Astrocyte (in vitro differentiated cells and primary cell): ENCODE measurements around the gene UBAC1. TPM values are rescaled to one million over a fixed set of nuclear protein-coding genes. Genes with fewer than 3 reads are reported as not detected.
"Not testable (repeated sequence)": the region's sequence is repeated elsewhere in the genome, so short reads cannot be mapped to it uniquely, and the experiment has no call there.

Source experiments
- DNase-seq: peaks from one replicate; pipeline ENCODE4 v3.0.0-alpha.2; 2010; ENCODE audit warnings: low read depth
- FAIRE-seq: peaks from 2 replicates; lab custom pipeline; 2011; peaks lifted over from hg19 to GRCh38; lab: Jason Lieb, UNC
- H2AFZ ChIP-seq: 2 replicates; pipeline ENCODE4 v1.6.0; 2012; ENCODE audit warnings: low read depth, low read length, inconsistent platforms
- H3K27ac ChIP-seq: 2 replicates; pipeline ENCODE4 v1.5.1; 2011; ENCODE audit warnings: low read depth, low read length, inconsistent platforms
- H3K27me3 ChIP-seq: 2 replicates; pipeline ENCODE4 v1.6.0; 2011; ENCODE audit warnings: low read length, inconsistent platforms; ENCODE audit not compliant: insufficient read depth
- H3K36me3 ChIP-seq: 2 replicates; pipeline ENCODE4 v1.5.1; 2011; ENCODE audit warnings: low read length, inconsistent platforms; ENCODE audit not compliant: insufficient read depth
- H3K4me1 ChIP-seq: 2 replicates; pipeline ENCODE4 v1.5.1; 2011; ENCODE audit warnings: low read length, inconsistent platforms; ENCODE audit not compliant: insufficient read depth
- H3K4me2 ChIP-seq: 2 replicates; pipeline ENCODE4 v1.6.0; 2012; ENCODE audit warnings: low read length, inconsistent platforms
- H3K4me3 ChIP-seq: 2 replicates; pipeline ENCODE4 v1.5.1; 2011; ENCODE audit warnings: low read depth, mild to moderate bottlenecking, low read length, inconsistent platforms; ENCODE audit not compliant: insufficient read depth
- H3K79me2 ChIP-seq: 2 replicates; pipeline ENCODE4 v1.6.0; 2012; ENCODE audit warnings: mild to moderate bottlenecking, low read length, inconsistent platforms; ENCODE audit not compliant: insufficient read depth
- H3K9ac ChIP-seq: 2 replicates; pipeline ENCODE4 v1.6.0; 2012; ENCODE audit warnings: mild to moderate bottlenecking, low read length, inconsistent platforms
- H3K9me3 ChIP-seq: 2 replicates; pipeline ENCODE4 v1.5.1; 2012; ENCODE audit warnings: low read depth, mild to moderate bottlenecking, low read length, inconsistent platforms; ENCODE audit not compliant: insufficient read depth
- H4K20me1 ChIP-seq: 2 replicates; pipeline ENCODE4 v1.6.0; 2012; ENCODE audit warnings: low read length, inconsistent platforms; ENCODE audit not compliant: insufficient read depth
- H3K27ac Mint-ChIP-seq: one replicate; pipeline ENCODE4 v1.8.0; 2021; ENCODE audit warnings: mild to moderate bottlenecking, mixed read lengths; ENCODE audit not compliant: unreplicated experiment
- H3K27me3 Mint-ChIP-seq: one replicate; pipeline ENCODE4 v1.8.0; 2021; ENCODE audit warnings: low read depth, mixed read lengths; ENCODE audit not compliant: unreplicated experiment
- H3K36me3 Mint-ChIP-seq: one replicate; pipeline ENCODE4 v1.8.0; 2021; ENCODE audit warnings: low read depth, mixed read lengths; ENCODE audit not compliant: unreplicated experiment
- H3K4me1 Mint-ChIP-seq: one replicate; pipeline ENCODE4 v1.8.0; 2021; ENCODE audit warnings: low read depth, mixed read lengths; ENCODE audit not compliant: unreplicated experiment
- H3K4me3 Mint-ChIP-seq: one replicate; pipeline ENCODE4 v1.8.0; 2021; ENCODE audit warnings: mild to moderate bottlenecking, moderate library complexity, mixed read lengths; ENCODE audit not compliant: unreplicated experiment
- H3K9me3 Mint-ChIP-seq: one replicate; pipeline ENCODE4 v1.8.0; 2021; ENCODE audit warnings: mild to moderate bottlenecking, mixed read lengths; ENCODE audit not compliant: unreplicated experiment
- EZH2 ChIP-seq: IDR thresholded peaks from 2 replicates; pipeline ENCODE4 v1.6.1; 2012; ENCODE audit warnings: mild to moderate bottlenecking, low read length, inconsistent platforms; ENCODE audit not compliant: insufficient read depth
- total RNA-seq: library from RNA; stranded (reverse); gene quantifications from 2 replicates; pipeline ENCODE4 v1.2.1, GENCODE V29; 2021
- TF ChIP-seq, protein P1 (sequence below): IDR thresholded peaks from 2 replicates; pipeline ENCODE4 v1.5.1; 2011; ENCODE audit warnings: low read depth, mild to moderate bottlenecking, inconsistent platforms, low read length, moderate library complexity; ENCODE audit not compliant: insufficient read depth

The UBAC1 gene
- total RNA-seq, 1 donor from 2014 or later = 31.8 TPM

DNA sequence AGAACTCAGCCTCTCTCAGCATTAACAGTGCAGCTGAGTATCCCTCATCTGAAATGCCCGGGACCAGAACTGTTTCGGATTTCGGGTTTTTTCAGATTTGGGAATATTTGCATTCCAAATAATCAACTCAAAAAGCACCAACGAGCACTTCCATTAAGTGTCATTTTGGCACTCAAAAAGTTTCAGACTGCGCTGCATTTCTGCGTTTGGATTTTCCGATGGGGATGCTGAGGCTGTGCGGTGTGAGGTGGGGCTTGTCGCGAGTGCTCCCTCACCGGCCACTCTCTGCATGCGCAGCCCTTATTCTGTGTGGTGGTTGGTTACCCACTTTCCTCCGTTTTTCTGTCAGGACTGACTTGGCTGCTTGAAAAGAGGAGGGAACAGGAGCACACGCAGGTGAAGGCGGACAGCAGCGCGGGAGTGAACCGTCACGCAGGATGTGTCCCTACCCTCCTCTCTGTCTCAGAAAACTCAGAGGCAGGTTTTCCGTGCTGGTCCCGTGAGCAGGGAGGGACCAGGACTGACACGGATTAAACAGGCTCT lies 8.4 kb downstream of the UBAC1 start:
- H3K4me1 Mint-ChIP-seq = peaks cover 19% of the 10 kb centered on the region

DNA sequence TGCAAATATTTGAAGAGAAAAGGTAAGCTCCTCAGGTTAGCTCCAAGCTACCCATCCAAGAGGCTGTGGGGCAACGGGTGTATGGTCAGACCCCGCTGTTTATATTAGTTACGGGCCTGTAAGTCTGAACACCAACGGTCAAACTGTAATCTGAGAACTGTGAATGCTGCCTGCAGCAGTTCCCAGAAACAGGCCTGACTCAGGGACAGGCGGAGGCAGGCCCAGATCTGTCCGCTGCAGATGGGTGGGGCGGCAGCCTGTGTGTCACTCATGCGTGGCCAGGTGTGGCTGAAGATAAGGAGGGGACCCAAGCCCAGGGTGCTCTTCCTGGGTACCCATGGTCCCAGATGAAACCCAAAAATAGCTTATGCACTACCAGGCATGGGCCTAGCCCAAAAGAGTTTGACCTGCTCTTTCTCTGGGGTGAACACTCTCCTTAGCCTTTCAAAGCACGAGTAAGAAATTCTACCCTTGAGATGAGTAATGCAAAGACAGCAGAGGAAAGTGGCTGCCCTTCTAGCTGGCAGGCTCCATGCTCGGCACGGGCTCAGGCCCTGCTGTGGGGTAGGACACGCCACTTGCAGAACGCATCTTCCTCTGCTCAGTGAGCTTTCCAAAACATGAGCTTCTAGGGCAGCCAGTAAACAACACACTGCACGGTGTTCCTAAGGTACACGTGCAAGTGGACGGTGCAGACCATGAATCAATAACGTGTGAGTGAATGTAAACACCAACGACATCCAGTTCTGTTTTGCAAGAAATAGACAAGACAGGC lies 9.1 kb downstream of the UBAC1 start:
- peaks cover 5% of the 10 kb centered on the region for H3K4me1 ChIP-seq
- H3K4me3 ChIP-seq = no peak overlapping the region
- H2AFZ ChIP-seq = peak overlapping the region; percentile 58
- Mint-ChIP-seq H3K4me3 (peak overlapping the region; percentile 3), H3K4me1 (peaks cover 20% of the 10 kb centered on the region), H3K27me3 (no peaks in the 10 kb centered on the region), H3K36me3 (peaks cover 13% of the 10 kb centered on the region), H3K9me3 (no peaks in the 10 kb centered on the region), H3K27ac (peak overlapping the region; percentile 0)
- peaks cover 18% of the 10 kb centered on the region for H4K20me1 ChIP-seq
- no peaks in the 10 kb centered on the region for H3K9me3 ChIP-seq
- H3K27ac ChIP-seq = no peak overlapping the region
- no peak for TF ChIP-seq EZH2
- TF ChIP-seq, protein P1, sequence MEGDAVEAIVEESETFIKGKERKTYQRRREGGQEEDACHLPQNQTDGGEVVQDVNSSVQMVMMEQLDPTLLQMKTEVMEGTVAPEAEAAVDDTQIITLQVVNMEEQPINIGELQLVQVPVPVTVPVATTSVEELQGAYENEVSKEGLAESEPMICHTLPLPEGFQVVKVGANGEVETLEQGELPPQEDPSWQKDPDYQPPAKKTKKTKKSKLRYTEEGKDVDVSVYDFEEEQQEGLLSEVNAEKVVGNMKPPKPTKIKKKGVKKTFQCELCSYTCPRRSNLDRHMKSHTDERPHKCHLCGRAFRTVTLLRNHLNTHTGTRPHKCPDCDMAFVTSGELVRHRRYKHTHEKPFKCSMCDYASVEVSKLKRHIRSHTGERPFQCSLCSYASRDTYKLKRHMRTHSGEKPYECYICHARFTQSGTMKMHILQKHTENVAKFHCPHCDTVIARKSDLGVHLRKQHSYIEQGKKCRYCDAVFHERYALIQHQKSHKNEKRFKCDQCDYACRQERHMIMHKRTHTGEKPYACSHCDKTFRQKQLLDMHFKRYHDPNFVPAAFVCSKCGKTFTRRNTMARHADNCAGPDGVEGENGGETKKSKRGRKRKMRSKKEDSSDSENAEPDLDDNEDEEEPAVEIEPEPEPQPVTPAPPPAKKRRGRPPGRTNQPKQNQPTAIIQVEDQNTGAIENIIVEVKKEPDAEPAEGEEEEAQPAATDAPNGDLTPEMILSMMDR = no peak
- H3K36me3 ChIP-seq = no peaks in the 10 kb centered on the region
- FAIRE-seq (no peak), DNase-seq (peak; percentile 85)
- H3K79me2 ChIP-seq = peaks cover 17% of the 10 kb centered on the region
- peak overlapping the region; percentile 48 for H3K4me2 ChIP-seq
- no peaks in the 10 kb centered on the region for H3K27me3 ChIP-seq
- H3K9ac ChIP-seq = no peak overlapping the region

More for the DNA sequence above, 8.4 kb downstream of the UBAC1 start:
- Histone ChIP-seq H3K27ac (no peak overlapping the region), H4K20me1 (peaks cover 21% of the 10 kb centered on the region), H3K36me3 (no peaks in the 10 kb centered on the region), H3K27me3 (no peaks in the 10 kb centered on the region), H3K79me2 (peaks cover 24% of the 10 kb centered on the region), H3K4me2 (no peak overlapping the region), H3K4me3 (no peak overlapping the region), H3K4me1 (peaks cover 5% of the 10 kb centered on the region), H3K9ac (no peak overlapping the region), H3K9me3 (no peaks in the 10 kb centered on the region), H2AFZ (no peak overlapping the region)
- no peak for DNase-seq
- Mint-ChIP-seq H3K36me3 (peaks cover 13% of the 10 kb centered on the region), H3K4me3 (no peak overlapping the region), H3K27me3 (no peaks in the 10 kb centered on the region), H3K27ac (no peak overlapping the region), H3K9me3 (no peaks in the 10 kb centered on the region)
- FAIRE-seq = no peak
- no peak for TF ChIP-seq EZH2
- TF ChIP-seq, protein P1 = no peak

DNA sequence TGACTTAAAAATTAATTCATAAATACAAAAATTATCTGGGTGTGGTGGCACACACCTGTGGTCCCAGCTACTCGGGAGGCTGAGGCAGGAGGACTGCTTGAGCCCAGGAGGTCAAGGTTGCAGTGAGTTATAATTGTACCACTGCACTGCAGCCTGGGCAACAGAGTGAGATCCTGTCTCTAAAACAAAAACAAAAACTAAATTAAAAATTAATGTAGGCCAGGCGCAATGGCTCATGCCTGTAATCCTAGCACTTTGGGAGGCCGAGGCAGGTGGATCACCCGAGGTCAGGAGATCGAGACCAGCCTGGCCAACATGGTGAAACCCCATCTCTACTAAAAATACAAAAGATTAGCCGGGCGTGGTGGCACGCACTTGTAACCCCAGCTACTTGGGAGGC lies 9.9 kb downstream of the UBAC1 start:
- not testable (repeated sequence) for H3K27me3 Mint-ChIP-seq, H3K9ac ChIP-seq, H3K27ac Mint-ChIP-seq, H3K9me3 ChIP-seq, H3K4me1 ChIP-seq, H3K9me3 Mint-ChIP-seq, FAIRE-seq, H3K27ac ChIP-seq, H3K4me2 ChIP-seq, H3K27me3 ChIP-seq, H4K20me1 ChIP-seq, H3K4me3 ChIP-seq, H3K36me3 ChIP-seq, H2AFZ ChIP-seq, H3K4me3 Mint-ChIP-seq, DNase-seq
- peaks cover 10% of the 10 kb centered on the region for H3K79me2 ChIP-seq
- Mint-ChIP-seq H3K36me3 (peaks cover 11% of the 10 kb centered on the region), H3K4me1 (peaks cover 20% of the 10 kb centered on the region)

DNA sequence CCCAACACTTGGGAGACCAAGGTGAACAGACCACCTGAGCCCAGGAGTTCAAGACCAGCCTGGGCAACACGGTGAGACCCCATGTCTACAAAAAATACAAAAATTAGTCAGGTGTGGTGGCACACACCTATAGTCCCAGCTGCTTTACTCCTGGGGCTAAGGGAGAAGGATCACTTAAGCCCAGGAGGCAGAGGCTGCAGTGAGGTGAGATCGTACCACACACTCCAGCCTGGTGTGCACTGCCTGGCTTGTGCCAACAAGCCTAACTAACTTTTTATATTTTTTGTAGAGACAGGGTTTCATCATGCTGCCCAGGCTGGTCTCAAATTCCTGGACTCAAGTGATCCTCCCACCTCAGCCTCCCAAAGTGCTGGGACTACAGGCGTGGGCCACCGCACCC lies 10.3 kb downstream of the UBAC1 start:
- not testable (repeated sequence) for H3K9ac ChIP-seq, H3K9me3 Mint-ChIP-seq, H3K36me3 ChIP-seq, H3K4me3 Mint-ChIP-seq, H3K4me3 ChIP-seq, FAIRE-seq, H3K4me2 ChIP-seq, H3K27me3 Mint-ChIP-seq, DNase-seq, H3K9me3 ChIP-seq, H4K20me1 ChIP-seq, H2AFZ ChIP-seq, H3K27ac ChIP-seq, H3K4me1 ChIP-seq, H3K27ac Mint-ChIP-seq, H3K79me2 ChIP-seq, H3K27me3 ChIP-seq
- H3K36me3 Mint-ChIP-seq = peaks cover 13% of the 10 kb centered on the region
- peaks cover 20% of the 10 kb centered on the region for H3K4me1 Mint-ChIP-seq
